GM19372 (cell line): ENCODE results near the gene FRS3.
A peak's percentile ranks its signal among the peaks of the same experiment; 100 is the strongest.

Source experiments
- ATAC-seq: cut with Tn5 transposase; IDR thresholded peaks from one replicate; pipeline ENCODE4 v1.9.1; 2021; ENCODE audit warnings: mild to moderate bottlenecking, low read depth, moderate library complexity; ENCODE audit not compliant: unreplicated experiment

FRS3 gene

GRCh38 chr6:41744236-41744787 is 35.4 kb downstream of the FRS3 start:
- ATAC-seq, result no peak

DNA sequence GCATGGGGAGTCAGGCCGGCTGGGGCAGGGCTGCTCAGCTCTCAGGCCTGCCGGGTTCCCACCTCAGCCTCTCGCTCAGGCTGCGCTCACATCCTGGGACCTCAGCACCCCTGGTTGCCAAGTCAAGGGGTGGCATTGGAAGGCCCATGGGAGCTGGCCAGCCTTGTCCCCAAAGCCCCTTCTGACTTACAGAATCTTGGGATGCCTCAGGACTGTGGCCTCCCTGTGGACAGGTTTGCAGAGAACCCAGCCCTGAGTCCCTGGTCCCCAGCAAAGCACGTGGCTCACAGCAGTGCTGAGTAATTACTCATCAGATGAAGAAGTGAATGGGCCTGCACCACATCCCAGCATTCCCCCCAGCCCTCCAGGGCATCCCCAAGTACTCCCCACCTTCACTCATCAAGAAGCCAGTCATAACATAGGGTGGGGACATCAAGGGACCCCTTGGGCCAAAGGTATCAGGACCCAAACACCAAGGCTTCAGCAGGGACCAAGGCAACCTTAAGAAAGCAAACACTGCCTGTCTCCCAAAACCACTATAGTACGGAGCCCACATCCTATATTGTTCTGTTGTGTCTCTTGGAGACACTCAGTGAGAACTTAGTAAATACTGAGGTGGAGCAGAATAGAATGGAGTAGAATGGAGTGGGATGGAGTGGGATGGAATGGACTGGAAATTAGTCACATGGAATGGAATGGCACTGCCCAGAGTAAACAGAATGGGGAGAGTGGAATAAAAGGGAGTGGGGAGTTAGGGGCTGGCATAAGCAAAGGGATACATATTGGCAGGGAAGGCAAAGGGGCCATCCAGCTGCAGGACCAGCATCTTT is 36.1 kb downstream of the FRS3 start:
- no peak for ATAC-seq

- ATAC-seq, result no peak
Measured at GRCh38 chr6:41741625-41742490, 37.8 kb downstream of the FRS3 start.

GRCh38 chr6:41740366-41741162 is 39.1 kb downstream of the FRS3 start:
- ATAC-seq, result no peak

DNA sequence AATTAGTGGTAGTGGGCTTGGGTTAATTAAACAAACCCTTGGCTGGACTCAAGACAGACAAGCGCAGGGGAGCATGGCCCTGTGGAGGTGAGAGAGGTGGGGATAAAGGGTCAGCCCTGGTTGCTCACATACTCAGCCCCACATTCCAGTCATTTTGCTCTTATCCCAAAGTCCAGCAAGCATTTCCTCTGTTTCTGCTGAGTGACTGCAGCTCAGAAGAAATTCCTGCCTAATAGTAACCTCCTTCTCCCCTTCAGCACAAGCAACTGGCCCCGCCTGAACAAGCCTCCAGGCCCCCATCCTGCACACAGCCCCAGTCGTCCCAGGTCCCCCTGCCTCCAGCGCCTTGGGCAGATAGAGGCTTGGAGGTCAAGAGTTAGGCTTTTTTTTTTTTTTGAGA is 40.7 kb downstream of the FRS3 start:
- ATAC-seq, result no peak

GRCh38 chr6:41737591-41738130 is 42.0 kb downstream of the FRS3 start:
- no peak for ATAC-seq

DNA sequence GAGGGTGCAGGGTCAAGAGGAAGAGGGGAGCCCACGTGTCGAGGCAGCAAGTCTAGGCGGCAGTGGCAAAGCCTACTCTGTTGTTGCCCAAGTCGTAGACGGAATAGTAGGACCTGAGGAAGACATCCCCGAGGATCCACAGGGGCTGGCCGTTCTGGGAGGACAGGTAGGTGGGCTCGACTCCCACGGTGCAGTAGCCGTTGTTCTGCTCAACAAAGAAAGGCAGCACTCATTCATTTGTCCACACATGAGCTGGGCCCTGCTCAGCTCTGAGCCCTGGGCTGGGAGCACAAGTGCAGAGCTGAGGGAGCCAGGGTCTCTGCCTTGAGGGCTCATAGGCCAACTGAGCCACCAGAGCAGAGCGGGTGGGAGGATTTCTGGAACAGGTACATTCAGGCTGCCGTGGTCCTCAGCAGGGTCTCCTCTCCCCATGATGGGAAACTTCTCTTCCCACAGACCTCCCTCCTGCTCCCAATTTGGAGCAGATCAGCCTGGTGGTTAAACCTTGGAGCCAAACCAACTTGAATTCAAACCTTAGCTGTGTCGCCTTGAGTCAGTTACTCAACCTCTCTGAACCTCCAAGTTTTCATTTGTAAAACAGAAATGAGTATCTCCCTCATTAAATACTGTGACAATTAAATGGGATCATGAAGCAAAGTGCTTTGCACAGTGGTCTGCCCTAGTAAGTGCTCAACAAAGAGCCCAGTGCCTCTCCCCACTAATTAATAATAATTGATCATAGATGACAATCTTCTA is 42.7 kb downstream of the FRS3 start:
- ATAC-seq, result no peak

DNA sequence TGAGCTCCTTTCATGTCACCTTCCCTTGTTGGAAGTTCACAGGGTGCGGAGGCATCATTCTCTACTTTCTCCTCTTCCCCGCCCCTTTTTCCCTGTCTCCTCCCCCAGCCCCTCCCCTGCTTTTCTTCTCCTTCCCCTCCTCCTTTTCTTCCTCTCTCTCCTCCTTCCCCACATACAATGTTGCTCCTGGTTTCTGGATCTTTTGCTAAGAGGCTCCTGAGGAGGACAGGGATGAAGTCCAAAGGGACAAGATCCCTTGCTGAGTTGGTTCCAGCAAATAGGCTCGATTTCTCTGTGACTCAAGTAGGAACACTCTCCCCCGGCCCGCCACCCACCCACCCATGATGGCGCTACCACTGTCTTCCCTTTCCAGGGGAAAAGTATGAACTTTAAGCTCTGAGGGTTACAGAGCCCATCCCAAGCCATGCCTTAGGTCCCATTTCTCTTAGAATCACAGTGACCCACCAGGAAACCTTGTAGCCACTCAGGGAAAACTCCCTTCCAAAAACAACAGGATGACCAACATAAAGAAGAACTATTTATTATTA is 43.4 kb downstream of the FRS3 start:
- no peak for ATAC-seq

GRCh38 chr6:41735427-41736185 is 44.1 kb downstream of the FRS3 start, which contains the start of gene TFEB:
Gene TFEB (minus strand): TSS chr6:41735608. CDS start chr6:41691213, 44,395 bp downstream.
- peak; percentile 50 for ATAC-seq

DNA sequence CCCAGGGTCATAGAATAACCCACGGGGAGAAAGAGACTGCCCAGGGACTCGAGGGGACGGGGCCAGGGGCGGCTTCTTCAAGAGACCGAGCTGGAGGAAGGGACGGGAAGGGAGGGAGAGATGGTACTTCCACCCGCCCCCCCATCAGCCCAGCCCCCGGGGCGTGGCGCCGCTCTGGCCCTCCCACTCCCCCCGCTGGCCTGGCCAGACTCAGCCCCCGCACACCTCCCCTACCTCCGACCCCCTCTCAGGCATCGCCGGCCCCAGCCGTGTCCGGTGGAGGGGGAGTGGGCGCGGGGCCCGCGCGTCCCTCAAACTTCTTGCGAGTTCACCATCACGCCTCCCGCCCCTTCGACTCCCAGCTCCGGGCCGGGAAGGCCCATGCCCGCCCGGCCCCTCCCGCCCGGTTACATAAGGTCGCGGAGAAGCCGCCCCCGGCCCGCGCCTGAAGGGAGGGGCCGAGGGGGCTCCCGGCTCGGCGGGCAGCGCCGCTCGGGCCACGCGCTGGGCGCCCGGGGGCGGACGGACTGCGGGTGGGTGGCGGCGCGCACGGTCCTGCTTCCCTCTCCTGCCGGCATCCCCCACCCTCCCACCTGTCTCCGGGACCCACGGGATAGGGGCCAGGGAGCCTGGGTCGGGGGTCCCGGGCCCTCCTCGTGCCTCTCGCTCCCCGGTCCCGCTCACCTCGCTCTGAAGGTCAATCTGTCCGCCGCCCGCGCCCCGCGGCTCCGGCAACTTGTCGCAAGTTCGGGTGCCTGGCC is 44.9 kb downstream of the FRS3 start:
- ATAC-seq, result peak; percentile 20

GRCh38 chr6:41733707-41734665 is 45.7 kb downstream of the FRS3 start:
- peak; percentile 43 for ATAC-seq

DNA sequence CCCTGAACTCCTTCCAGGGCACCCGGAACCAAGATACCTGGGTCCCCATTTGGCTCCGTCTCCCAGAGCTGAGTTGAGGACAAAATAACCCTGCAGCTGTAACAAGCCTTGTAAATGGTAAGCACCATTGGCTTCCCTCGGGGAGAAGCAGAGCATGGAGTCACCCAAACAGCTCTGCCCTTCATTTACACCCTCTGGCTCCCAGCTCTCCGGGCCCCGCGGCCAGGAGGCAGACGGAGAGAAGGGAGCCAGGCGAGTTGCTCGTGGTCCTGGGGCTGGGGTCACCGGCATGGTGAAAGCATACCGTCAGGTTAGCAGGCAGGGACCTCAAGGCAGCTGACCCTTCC is 46.4 kb downstream of the FRS3 start:
- no peak for ATAC-seq

DNA sequence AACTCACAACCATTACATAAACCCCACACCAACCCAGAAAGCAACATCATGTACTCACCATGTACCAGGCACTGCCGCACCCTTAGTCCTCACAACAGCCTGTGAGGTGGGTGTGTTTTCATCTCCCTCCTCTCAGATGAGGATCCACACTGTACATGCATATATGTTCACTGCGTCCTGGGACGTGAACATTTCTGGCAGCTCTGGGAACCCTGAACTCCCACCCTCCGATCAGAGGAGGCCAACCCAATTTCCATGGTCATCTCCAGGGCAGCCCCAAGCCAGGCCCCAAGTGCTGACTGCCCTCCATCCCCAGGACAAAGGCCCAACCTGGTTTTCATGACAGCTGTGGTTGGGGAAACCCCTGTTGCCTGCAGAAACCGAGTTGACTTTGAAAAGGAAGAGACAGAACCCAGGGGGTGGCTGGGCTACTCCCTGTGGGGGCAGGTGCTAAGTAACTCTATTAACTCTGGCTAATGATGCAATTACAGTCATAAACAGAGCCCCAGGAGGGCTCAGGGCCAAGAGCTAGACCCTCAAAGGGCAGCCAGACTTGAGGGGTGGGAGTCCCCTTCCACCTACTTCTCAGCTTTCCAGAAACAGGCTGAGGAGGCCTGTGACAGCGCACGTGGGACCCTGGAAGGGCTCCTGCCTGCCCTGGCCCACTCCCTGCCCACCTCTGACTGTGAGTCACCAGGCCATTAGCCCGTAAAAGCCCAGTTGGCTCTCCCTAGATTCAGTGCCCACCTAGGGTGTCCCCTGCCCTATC is 46.9 kb downstream of the FRS3 start:
- ATAC-seq, result peak; percentile 26

DNA sequence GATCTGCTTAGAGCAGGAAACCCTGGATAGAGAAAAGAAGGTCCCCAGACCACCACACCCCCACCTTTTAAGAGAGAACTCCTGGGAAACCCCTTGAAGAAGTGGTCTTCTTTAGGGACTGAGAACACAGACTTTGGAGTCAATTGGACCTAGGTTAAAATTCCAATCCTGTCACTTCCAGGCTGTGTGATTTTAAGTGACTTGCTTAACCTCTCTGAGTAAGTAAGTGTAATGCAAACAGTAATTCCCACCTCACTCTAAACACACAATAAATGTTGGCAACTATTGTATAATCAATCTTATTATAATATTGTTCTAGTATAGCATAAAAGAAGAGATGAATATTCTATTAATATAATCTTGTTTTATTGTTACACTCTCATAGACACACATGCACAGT is 47.6 kb downstream of the FRS3 start:
- ATAC-seq, result no peak

DNA sequence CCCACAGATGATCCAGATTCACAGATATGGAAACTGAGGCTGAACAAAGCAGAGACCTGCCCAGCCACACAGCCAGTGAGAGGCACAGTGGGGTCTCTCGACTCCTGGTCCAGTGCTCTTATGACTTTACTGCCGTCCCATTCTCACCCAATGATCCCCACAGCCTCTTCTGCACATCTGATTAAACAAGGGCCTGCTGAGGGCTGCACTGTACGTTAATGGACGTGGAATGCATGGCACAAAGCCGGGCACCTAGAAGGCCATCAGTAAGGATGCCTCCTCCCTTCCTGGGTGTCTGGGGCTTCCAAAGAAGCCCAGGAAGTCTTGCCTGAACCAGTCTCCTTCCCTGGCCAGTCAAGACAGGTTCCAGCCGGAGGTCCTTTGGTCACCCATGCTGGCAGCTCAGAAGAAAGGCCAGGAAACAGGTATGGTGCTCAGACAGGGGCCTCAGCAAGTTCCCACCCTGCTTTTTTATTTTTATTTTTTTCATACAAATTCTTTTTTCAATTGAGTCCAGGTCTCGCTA is 48.1 kb downstream of the FRS3 start:
- ATAC-seq, result no peak
